Activated CD4-positive, alpha-beta T cell treated with anti-CD3 and anti-CD28 coated beads, Interleukin-10, Interleukin-2, amounts not matched to agents 100 ng/mL and 50 ng/mL, durations not matched to agents 16 hours and 8 hours (primary cell): ENCODE results near the gene ING4.

Source experiments
- DNase-seq: peaks from one replicate; pipeline ENCODE4 v3.0.0-alpha.2; 2020

Gene ING4

DNA sequence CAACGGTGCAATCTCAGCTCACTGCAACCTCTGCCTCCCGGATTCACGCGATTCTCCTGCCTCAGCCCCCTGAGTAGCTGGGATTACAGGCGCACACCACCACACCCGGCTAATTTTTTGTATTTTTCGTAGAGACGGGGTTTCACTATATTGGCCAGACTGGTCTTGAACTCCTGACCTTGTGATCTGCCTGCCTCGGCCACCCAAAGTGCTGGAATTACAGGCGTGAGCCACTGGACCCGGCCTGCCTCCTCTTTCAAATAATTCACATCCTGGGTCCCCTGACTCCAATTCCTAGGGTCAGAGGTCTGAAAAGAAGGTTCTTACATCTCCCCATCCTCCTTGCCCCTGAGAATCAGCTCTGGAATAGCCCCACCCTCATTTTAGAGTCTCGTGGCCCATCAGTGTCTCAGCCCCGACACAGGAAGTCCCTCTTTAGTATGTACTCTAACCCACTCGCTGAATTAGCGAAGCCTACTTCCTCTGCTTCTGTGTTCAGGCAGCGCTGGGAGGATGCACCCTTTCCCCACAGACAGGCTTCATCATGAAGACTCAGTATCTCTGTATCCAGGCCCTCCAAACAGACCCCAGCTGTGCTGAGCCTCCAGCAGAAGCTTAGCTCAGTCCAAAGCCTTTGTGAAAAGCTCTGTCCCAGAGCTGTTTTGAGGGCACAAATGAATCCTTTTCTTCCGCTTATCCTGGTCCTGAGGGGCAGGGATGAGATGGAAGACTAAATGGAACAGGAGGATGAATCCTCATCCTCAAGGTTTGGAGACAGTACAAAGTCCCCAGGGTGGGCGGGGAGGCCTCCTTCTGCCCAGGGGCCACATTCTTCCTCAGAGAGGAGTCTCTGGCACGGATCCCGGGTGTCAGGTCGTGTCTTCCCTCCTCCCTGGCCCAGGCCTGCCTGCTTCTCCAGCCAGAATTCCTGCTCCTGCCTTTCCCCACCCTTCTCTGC lies 30.6 kb downstream of the ING4 start:
- peak; percentile 68 for DNase-seq

DNA sequence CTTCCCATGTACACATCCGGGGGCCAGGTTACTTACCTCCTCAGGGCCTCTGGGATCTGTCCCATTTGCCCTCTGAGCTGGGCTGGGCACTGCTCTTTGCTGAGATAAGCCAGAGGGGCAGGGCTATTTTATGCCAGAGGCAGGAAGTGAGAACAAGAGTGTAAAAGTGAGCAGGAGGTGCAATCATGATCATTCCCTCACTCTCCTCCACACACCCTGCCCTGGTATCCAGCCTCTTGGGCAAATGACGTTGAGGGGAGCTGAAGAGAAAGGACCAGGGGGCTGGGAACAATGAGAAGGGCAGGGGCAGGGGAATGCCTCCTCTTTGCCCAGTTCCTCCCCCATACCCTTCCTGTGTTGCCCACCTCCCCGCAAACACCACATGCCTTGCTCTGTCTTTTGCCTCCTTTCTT lies 31.4 kb downstream of the ING4 start:
- DNase-seq, result peak; percentile 21

DNA sequence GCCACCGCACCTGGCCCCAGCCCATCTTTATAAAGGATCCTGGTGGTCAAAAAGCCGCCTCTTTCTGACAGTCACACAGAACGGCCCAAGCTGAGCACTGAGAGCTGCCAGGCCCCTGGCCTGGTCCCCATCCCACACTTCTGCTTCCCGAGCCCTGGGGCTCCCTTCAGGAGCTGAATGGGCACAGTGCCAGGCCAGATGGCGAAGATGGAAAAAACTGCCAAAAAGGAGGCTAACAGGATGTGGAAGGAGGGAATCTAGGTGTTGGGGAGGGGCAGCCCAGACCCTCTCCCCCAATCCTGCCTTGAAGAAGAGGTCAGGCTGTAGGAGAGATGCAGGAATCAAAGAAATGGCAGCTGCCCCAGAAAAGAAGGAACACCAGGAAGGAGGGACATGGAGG lies 32.2 kb downstream of the ING4 start:
- DNase-seq, result no peak

DNA sequence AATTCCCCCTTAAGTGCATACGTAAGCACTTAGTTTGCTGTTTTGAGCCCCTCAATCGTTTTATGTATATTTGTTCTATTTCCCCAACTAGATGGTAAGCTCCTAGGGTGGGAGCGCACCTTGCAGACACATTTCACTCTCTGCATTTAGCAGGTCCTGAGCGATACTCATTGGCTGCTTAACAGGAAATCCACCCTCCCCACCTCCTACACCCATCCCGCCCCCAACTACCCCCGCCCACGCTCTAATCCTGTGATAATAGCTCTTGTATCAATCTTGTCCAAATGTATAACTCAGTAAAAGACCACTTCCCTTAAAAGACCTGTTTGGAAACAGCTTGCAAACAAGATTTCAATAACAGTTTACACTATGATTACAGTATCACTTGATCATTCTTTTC lies 35.3 kb downstream of the ING4 start:
- peak; percentile 52 for DNase-seq

DNA sequence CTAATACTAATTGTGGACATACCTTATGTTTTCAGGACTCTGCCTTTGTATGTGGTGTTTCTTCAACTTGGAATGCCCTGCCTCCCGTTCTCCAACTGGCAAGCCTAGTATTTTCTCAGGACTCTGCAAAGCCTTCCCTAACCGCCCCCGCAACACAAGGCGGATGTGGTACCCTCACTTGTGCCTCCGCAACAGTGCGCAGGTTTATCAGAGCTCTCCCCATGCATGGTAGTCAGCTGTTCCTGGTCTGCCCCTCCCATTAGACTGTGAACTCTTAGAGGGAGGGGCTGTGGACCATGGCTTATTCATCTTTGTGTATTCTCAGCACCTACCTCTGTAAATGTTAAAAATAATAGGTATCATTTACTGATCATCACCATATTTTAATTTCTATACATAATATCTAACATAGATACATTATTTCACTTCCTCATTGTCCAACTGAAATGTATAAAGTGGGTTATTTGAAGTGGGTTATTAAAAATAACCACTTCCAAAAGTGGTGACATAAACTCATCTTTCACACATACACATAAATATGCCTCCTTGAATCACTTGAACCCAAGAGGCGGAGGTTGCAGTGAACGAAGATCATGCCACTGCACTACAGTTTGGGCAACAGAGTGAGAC lies 36.1 kb downstream of the ING4 start:
- no peak for DNase-seq

DNA sequence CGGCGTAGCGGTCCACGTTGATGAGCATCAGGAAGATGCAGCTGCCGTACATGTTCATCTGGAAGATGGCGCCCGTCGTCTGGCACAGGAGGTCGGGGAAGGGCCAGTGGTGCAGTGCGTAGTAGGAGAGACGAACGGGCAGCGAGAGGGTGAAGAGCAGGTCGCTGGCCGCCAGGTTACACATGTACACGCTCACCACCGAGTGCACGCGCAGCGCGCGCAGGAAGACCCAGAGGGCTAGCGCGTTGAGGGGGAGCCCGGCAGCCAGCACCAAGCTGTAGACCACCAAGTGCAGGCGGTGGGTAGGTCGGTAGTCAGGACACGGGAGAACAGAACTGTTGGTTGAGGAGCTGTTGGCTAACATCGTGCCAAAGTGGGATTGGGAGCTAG lies 42.0 kb downstream of the ING4 start:
- DNase-seq, result no peak

DNA sequence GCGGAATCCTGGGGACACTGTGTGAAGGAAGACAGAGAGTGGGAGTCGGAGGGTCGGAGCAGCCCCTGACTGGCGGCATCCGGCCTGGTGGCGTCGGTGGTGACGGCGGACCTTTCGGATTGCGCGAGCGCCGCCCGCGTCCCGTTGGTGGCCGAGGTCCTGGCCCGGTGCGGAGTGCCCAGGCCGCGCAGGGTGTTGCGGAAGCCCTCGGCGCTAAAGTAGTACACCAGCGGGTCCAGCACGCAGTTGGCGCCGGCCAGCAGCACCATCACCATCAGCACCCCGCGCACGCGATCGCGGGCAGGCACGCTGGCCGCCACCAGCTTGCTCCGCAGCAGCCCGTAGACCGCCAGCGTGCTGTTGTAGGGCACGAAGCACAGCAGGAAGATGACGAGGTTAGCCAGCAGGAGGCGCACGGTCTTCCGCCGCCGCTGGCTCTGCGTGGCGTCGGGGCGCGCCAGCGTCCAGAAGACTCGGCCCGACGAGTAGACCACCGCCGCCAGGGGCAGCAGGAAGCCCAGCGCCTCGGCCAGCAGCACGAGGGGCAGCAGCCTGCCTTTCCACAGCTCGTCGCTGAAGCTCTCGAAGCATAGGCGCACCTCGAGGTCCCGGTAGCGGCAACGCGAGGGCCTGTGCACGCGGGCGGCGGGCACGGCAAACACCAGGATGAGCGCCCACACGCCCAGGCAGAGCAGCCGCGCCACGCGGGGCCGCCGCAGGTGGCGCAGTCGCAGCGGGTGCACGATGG lies 42.6 kb downstream of the ING4 start:
- DNase-seq, result peak; percentile 51

DNA sequence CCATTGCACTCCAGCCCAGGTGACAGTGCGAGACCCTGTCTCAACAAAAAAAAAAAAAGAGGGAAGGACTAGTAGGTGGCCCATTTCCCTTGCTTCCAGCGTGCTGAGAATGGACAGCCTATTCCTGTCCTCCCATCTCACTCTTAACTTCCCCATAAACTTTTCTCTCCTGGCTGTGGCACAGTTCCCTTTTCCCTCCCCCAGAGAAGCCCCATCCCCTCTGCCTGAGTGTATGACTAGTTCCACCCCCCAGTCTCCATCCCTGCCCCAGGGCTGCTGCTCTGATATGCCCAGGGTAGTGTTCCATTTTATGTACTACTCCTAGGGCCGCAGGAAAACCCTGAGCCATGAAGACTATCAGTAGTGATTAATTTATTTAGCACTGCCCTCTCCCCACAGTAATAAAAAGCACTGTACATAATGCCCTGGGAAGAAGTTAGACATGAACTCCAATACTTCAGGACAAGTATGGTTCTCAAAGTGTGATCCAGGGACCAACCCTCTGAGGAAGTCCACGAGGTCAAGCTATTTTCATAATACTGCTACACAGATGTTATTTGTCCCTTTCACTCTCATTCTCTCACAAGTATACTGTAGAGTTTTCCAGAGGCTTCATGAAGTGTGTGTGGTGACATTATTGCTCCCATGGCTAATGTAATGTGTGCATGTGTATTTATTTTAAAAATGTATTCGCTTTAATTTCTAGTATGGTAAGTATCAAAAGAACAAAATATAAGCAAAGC lies 44.3 kb downstream of the ING4 start:
- no peak for DNase-seq

DNA sequence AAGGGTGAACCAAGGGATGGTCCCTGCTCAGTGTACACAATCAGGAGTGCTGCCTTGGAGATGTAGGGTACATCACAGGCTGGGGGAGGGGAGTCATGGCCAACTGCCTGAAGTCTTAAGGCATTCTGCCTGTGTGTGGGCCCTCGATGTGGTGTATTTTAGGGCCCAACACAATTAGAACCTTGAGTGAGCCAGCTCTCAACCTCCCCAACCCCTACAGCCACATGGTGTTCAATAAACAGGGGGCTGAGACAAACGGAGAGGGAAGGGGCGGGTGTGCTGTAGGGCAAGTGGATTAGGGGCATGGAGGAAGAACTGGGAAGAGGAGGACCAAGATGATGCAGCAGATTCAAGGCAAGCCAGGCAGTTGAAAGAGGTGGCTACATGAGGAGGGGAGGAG lies 47.1 kb downstream of the ING4 start:
- DNase-seq, result no peak

DNA sequence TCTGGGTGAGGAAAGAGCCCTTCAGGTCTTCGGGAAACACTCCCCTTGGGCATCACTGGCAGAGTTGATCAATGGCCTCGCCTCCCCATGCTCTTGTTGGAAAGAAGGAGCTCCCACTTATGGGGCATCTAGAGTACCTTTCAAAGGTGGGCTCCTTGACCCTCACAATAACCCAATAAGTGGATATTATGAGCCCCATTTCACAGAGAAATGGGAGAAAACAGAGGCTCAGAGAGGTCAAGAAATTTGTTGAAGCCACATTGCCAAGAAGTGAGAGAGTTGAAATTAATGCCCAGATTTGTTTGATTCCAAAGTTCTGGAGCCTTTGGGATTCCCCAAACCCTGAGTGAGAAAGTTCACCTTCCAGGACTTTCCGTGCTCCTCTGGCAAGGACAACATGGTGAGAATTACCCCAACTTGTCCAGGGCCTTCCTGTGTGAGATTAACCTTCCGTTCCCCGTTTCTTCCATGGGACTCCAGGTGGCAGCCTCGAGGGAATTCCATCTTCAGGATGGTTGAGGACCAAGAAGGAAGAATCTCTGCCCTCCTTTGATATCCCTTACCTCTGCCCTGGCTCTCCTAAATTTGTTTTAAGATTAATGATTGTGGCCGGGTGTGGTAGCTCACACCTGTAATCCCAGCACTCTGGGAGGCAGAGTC lies 48.3 kb downstream of the ING4 start:
- DNase-seq, result no peak

DNA sequence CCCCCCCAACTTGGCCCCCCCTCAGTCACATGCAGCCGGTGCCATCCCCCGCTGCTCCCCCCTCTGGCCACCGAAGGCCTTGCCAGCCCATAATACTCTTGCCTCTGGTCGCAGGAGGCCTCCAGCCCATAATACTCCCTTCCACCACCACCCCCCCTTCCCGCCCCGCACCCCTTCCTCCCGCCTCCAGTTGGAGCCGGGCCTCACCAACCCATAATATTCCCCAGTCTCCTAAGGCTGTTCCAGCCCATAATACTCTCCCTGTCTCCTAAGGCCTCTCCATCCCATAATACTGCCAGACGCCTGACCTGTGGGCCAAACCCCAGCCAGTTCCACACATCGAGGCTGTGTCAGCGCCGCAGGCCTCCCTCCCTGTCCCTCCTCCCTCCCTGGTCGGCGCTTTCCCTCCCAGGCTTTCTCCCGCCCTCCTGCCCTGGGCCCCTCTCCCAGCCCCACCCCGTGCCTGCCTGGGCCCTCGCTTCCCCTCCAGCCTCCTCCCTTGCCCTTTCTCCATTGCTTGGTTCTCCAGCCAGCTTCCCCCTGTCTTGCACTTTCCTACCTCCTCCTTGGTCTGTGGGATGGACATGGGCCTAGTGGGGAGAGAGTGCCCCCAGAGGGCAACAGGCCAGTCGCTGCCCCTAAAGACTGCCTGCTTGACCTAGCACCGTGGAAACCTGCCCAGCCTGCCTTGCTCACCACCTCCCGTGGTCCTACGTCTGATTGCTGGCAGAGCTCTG lies 49.0 kb downstream of the ING4 start:
- DNase-seq, result peak; percentile 38

DNA sequence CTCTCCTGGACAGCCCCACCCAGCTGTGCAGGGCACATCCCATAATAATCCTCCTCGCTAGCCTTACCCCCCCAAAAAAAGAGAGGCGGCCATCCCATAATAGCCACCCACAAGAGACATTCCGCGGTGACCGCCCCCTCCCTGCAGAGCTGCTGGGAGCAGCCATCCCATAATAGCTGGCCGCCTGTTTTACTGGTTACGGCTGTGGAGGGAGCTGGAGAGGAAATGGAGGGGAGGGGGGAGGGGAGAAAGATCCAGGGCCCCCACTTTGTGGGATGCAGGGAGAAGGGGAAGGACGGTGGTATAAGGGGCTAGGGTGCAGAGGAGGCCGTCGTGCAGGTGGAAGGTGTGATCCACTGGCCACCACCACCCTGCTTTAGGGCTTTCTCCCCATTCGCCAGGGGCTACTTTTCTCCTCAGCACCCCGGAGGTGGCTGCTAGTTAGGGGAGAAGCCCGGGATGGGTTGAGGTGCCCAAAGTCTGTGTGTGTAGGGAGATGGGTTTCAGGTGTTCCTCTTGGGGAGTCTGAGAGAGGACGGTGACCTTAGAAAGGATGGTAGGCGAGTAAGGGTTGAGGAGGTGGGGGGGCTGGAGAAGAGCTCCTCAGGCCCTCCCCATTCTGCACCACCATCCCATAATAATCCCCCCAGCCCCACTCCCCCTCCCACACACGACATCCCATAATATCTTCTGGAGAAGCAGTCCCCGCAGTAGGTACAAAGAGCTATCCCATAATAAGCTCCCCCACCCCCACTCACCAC lies 49.7 kb downstream of the ING4 start:
- DNase-seq, result peak; percentile 35

DNA sequence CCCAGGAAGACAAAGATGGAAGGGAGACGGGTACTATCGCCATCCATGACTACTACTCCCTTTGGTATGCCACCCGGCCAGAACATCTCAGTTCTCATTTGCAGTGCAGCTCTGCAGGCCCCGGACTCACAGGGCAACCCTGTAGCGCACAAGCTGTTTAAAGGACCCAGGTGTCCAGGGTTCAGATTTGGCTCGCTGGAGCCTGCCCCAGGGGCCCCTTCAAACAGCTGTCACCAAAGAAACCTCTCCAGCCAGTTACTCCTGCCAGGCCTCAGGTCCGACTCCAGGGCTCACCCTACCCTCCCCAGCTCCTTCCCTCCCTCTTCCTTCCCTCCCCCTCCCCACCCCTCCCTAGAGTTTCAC lies 50.3 kb downstream of the ING4 start:
- DNase-seq, result no peak

DNA sequence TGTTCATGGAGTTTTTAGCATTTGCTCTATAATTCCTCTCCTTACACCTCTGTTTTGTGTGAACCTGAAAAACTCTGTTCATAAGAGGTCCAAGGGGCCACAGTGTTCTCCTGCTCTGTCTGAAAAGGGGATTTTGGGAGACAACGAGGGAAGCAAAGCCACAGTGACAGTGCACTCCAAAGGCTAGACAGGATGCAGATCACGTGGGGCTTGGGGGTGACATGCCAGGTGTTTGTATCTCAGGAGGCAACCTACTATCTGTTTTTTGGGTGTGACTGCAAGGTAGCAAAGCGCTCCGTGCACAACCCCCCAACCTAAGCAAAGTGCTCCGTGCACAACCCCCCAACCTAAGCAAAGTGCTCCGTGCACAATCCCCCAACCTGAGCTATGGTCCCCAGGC lies 50.7 kb downstream of the ING4 start:
- peak; percentile 23 for DNase-seq

DNA sequence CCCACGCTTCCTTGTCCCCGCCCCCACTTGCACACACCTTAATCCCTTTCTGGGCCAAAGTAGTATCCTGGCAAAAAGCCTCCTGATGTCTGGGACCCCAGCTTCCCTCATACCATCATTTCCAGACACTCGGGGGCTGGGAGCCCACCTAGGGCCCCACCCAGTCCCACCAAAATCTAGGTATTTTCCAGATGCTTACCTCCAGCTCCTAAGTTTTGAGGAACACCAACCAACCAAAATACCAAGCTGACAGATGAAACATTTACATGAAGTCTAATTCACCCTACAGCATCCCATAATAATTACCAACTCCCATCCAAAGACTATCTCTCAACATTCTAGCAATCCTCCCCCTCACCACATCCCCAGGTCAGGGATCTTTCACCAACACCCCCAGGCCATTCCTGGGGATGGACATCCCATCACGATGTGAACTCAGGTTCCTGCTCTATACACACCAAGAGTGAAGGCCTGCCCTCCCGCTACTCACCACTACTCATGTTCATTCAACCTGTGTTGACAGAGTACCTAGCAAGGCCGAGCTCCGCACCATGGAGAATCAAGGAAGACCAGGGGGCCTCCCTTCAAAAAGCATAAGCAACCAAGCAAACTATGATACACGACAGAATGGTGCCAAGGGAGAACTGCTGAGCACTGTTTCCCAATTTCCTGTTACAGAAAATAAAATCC lies 54.2 kb downstream of the ING4 start:
- DNase-seq, result no peak

DNA sequence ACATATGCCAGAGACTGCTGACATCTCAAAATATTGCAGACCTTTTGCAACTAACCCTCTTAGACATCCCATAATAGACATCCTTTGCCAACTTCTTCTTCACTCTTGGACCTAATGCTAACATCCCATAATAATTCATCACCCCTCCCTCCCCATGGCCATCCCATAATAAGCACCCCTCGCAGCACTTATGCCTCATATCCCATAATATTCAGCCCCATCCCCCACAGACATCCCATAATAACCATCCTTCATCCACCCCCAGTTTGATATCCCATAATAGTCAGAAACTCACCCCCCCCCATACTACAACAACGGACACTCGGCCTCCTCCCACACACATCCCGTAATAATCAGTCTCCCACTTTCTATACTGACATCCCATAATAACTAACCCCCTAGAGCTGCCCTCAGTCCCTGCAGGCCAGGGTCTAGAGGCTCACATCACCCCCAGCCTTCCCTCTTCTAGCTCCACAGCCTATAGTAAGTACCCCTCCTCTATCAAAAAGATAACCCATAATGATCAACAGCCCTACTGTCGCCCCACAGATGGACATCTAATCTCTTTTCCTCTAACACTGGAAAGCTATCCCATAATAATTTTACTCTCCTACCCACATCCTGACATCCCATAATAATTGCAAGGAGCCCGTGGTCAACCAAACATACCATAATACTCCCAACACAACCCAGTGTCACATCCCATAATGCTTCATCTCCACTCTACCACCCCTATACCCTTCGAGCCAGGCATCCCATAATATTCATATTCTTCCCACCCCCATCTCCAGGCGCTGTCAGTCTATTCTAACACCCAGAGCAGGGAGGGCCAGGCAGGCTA lies 54.9 kb downstream of the ING4 start:
- DNase-seq, result peak; percentile 78

DNA sequence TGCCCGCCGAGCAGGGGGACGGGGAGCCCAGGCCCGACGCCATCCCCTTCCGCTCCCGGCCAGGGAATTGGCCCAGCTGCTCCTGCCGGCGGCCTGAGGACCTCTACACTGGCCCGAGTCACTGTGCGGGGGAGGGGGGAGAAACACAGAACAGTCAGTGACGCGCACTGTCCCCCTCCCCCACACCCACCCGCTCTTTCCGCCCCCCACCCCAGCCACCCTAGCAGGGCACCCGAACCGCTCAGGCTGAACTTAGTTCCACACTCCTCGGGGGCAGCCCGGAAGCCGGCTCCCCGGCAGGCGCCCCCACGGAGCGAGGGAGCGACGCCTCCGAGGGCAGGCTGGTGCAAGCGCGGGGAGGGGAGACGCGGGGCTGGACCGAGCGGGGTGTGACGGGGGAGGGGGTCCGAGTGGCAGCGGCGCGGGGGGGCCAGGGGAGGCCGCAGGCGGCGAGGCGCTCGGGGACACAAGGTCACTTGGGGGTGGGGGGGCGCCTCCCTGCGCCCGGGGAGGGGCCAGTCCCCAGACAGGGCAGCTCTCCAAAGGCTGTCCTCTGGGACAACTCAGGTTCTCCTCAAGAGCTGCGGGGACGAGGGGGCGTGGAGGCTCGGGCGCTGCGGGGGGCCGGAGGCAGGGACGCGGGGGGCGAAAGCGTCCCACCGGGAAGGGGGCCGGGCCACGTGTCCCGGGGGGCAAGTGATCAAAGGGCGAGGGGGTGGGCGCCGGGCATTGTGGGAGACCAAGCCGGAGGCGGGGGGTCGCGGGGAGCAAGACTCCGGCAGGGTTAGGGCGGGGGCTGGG lies 56.4 kb downstream of the ING4 start:
- DNase-seq, result peak; percentile 50
